NCI-H526 (cell line): ENCODE results near the gene PPP1R13B.

Experiments
- DNase-seq, 2 experiments: peaks; one replicate each; lab custom pipeline; 2025; lab: John Stamatoyannopoulos, UW

PPP1R13B gene

GRCh38 chr14:103742499-103743255 is 104.7 kb downstream of the PPP1R13B start:
- no peak for DNase-seq

- no peak for DNase-seq
Measured at GRCh38 chr14:103741876-103742275, 105.5 kb downstream of the PPP1R13B start.

GRCh38 chr14:103740991-103741689 is 106.2 kb downstream of the PPP1R13B start:
- DNase-seq, result no peak

- no peak for DNase-seq
Measured at GRCh38 chr14:103739793-103740501, 107.4 kb downstream of the PPP1R13B start.

- no peak for DNase-seq
Measured at GRCh38 chr14:103739466-103739792, 107.9 kb downstream of the PPP1R13B start.

- no peak for DNase-seq
Measured at GRCh38 chr14:103738701-103739451, 108.5 kb downstream of the PPP1R13B start.

GRCh38 chr14:103738166-103738565 is 109.2 kb downstream of the PPP1R13B start:
- DNase-seq, result no peak

GRCh38 chr14:103737432-103738045 is 109.8 kb downstream of the PPP1R13B start:
- no peak for DNase-seq

GRCh38 chr14:103736546-103737431 is 110.6 kb downstream of the PPP1R13B start:
- no peak for DNase-seq

GRCh38 chr14:103735815-103736545 is 111.4 kb downstream of the PPP1R13B start:
- no peak for DNase-seq

GRCh38 chr14:103735439-103735814 is 111.9 kb downstream of the PPP1R13B start:
- no peak for DNase-seq

- no peak for DNase-seq
Measured at GRCh38 chr14:103735022-103735421, 112.4 kb downstream of the PPP1R13B start.

- DNase-seq, result no peak
Measured at GRCh38 chr14:103734081-103734888, 113.1 kb downstream of the PPP1R13B start.

- DNase-seq, result peak; percentile 89 to 92
Measured at GRCh38 chr14:103733651-103734050, 113.7 kb downstream of the PPP1R13B start.

GRCh38 chr14:103732868-103733620 is 114.3 kb downstream of the PPP1R13B start:
- DNase-seq, result peak; percentile 66 to 67

GRCh38 chr14:103731916-103732867 is 115.2 kb downstream of the PPP1R13B start:
- DNase-seq, result no peak

- no peak for DNase-seq
Measured at GRCh38 chr14:103731481-103731880, 115.9 kb downstream of the PPP1R13B start.
